ENCODE results near the gene ERF. TPM values are rescaled to one million over a fixed set of nuclear protein-coding genes. Genes with fewer than 3 reads are reported as not detected.

ERF gene
- total RNA-seq, 1 experiment from 2014 or later = 100 TPM

DNA sequence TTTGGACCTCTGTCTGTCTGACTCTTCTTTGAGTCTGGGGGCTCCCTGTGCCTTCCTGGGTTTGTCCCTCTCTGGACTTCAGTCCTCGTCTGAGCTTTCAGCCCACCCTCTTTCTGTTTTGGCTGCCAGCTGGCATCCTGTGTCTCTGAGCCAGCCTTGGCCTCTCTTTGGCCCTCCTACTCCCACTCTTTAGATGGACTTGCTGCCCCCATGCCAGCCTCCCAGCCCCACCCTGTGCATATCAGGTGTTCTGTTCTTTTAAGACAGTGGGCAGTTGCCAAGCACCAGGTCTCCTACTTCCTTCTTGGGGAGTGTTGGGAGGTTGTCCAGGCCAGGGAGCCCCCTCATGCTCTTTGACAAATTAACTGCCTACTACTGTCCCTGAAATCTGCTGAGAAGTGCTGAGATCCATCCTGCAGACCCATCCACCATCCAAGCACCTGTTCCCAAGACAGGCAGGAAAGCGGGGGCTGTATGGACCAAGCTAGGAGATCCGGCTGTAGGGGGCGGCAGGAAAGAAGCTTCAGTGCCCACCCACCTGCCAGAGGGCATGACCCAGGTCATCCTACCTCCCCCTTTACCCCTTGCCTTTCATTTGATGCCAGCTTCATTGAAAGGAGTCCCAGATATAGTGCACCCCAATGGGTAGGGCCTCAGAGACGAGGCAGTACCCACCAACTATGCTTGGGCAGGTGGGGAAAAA is 23.7 kb upstream of the ERF start:
- Mint-ChIP-seq H3K4me1 (ENCODE audit: low read depth, unreplicated experiment) (peaks cover 29% of the 10 kb centered on the region), H3K36me3 (ENCODE audit: insufficient read depth, unreplicated experiment) (peaks cover 32% of the 10 kb centered on the region), H3K27ac (ENCODE audit: unreplicated experiment) (no peak overlapping the region), H3K4me3 (ENCODE audit: low read depth, unreplicated experiment) (no peak overlapping the region), H3K9me3 (ENCODE audit: low read depth, unreplicated experiment) (no peaks in the 10 kb centered on the region), H3K27me3 (ENCODE audit: unreplicated experiment) (no peaks in the 10 kb centered on the region)
- TF ChIP-seq, protein P1, sequence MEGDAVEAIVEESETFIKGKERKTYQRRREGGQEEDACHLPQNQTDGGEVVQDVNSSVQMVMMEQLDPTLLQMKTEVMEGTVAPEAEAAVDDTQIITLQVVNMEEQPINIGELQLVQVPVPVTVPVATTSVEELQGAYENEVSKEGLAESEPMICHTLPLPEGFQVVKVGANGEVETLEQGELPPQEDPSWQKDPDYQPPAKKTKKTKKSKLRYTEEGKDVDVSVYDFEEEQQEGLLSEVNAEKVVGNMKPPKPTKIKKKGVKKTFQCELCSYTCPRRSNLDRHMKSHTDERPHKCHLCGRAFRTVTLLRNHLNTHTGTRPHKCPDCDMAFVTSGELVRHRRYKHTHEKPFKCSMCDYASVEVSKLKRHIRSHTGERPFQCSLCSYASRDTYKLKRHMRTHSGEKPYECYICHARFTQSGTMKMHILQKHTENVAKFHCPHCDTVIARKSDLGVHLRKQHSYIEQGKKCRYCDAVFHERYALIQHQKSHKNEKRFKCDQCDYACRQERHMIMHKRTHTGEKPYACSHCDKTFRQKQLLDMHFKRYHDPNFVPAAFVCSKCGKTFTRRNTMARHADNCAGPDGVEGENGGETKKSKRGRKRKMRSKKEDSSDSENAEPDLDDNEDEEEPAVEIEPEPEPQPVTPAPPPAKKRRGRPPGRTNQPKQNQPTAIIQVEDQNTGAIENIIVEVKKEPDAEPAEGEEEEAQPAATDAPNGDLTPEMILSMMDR (IDR thresholded peaks at IDR 0.05; ENCODE audit: unreplicated experiment) = no peak
- CTCF ChIA-PET = interaction anchor here (2.0 to 3.0 kb wide), 2 partner anchors 32 to 35 kb away, joined by 22 to 25 read pairs; no protein-coding TSS in a partner anchor
- no peak for DNase-seq
- BruUV-seq (replicated peaks) = no TSS peak
- intact Hi-C loops (cut with micrococcal nuclease; ENCODE audit: unreplicated experiment) = no loop called here

DNA sequence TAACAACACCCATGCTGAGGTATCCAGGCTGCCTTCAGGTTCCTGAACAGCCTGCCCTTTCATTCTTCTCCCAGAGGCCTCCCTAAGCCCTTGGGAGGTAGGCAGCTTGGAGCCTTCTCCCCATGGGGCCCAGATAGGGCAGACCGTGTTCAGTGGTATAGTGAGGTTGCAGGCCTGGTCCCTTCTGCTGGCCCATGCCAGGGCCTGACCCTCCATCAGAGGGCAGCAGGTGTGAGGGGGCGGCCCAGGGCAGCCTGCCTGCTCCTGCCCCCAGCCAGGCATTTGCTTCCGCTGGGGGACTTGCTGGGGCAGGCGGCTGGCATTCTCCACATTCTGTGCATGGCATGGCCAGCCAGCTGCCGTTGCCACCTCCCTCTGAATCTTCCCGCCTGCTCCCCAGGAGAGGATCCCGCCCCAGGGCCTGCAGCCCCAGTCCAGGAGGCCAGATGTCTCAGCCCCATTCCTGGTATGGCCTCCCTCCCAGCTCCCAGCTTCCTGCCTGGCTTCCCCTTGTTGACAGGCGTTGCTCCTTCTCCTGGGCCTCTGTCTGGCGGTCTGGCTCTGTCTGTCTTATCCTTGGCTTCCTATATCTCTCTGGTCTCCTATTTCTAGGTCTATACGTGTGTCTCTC is 23.0 kb upstream of the ERF start:
- no TSS peak for BruUV-seq (replicated peaks)
- Mint-ChIP-seq H3K27me3 (ENCODE audit: unreplicated experiment) (no peaks in the 10 kb centered on the region), H3K27ac (ENCODE audit: unreplicated experiment) (no peak overlapping the region), H3K4me1 (ENCODE audit: low read depth, unreplicated experiment) (peaks cover 29% of the 10 kb centered on the region), H3K4me3 (ENCODE audit: low read depth, unreplicated experiment) (no peak overlapping the region), H3K9me3 (ENCODE audit: low read depth, unreplicated experiment) (no peaks in the 10 kb centered on the region), H3K36me3 (ENCODE audit: insufficient read depth, unreplicated experiment) (peaks cover 36% of the 10 kb centered on the region)
- CTCF ChIA-PET = interaction anchor here (0.6 to 1.0 kb wide), 2 partner anchors 34 to 88 kb away, joined by 3 read pairs; no protein-coding TSS in a partner anchor
- intact Hi-C loops (cut with micrococcal nuclease; ENCODE audit: unreplicated experiment) = no loop called here
- DNase-seq = no peak
- TF ChIP-seq, protein P1 (IDR thresholded peaks at IDR 0.05; ENCODE audit: unreplicated experiment) = no peak

DNA sequence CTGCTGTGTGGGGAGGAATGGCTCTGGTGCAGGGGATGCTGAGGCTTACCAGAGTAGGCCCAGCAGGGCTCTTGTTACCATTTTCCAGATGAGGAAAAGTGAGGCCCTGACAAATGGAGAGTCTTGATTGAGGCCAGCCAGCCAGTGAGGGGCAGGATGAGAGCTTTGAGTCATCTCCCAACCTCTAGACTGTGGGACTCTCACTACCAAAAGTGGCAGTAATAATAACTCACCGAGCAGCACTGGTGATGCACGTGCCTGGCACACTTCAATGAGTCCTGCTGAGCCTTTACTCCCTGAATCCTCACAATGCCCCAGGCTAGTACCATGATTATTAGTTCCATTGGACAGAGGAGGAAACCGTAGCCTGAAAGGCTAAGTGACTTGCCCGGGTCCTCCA is 21.9 kb upstream of the ERF start:
- no peak for DNase-seq
- Mint-ChIP-seq H3K4me3 (ENCODE audit: low read depth, unreplicated experiment) (no peak overlapping the region), H3K36me3 (ENCODE audit: insufficient read depth, unreplicated experiment) (peaks cover 37% of the 10 kb centered on the region), H3K9me3 (ENCODE audit: low read depth, unreplicated experiment) (no peaks in the 10 kb centered on the region), H3K4me1 (ENCODE audit: low read depth, unreplicated experiment) (peaks cover 29% of the 10 kb centered on the region), H3K27me3 (ENCODE audit: unreplicated experiment) (no peaks in the 10 kb centered on the region), H3K27ac (ENCODE audit: unreplicated experiment) (no peak overlapping the region)
- no TSS peak for BruUV-seq (replicated peaks)
- TF ChIP-seq, protein P1 (IDR thresholded peaks at IDR 0.05; ENCODE audit: unreplicated experiment) = no peak
- intact Hi-C loops (cut with micrococcal nuclease; ENCODE audit: unreplicated experiment) = no loop called here
- CTCF ChIA-PET = interaction anchor here (0.6 to 1.0 kb wide), 2 partner anchors 13 to 32 kb away, joined by 3 read pairs; no protein-coding TSS in a partner anchor

DNA sequence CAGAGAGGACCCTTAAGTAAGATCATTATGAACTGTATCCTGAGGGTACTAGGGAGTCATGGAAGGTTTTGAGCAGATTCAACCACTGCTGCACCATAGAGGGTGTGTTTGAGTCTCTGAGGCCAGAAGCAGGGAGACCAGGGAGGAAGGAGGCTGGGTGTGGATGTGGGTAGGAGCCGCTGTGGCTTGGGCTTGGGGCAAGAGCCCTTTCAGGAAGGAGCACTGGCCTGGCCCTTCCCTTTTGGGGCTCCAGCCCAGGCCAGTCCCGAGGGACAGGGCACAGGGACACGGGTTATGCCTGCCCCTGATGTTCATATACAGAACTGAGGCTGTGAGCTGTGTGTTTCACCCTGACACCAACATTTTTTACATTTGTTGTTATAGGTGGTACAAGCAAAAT is 21.4 kb upstream of the ERF start:
- H3K27me3 Mint-ChIP-seq (ENCODE audit: unreplicated experiment) = no peaks in the 10 kb centered on the region
- intact Hi-C loops (cut with micrococcal nuclease; ENCODE audit: unreplicated experiment) = no loop called here
- no peak overlapping the region for H3K4me3 Mint-ChIP-seq (ENCODE audit: low read depth, unreplicated experiment)
- no peak for DNase-seq
- BruUV-seq (replicated peaks) = no TSS peak
- peaks cover 29% of the 10 kb centered on the region for H3K4me1 Mint-ChIP-seq (ENCODE audit: low read depth, unreplicated experiment)
- H3K27ac Mint-ChIP-seq (ENCODE audit: unreplicated experiment) = no peak overlapping the region
- CTCF ChIA-PET = no interaction called here
- TF ChIP-seq, protein P1 (IDR thresholded peaks at IDR 0.05; ENCODE audit: unreplicated experiment) = no peak
- H3K9me3 Mint-ChIP-seq (ENCODE audit: low read depth, unreplicated experiment) = no peaks in the 10 kb centered on the region
- H3K36me3 Mint-ChIP-seq (ENCODE audit: insufficient read depth, unreplicated experiment) = peaks cover 37% of the 10 kb centered on the region
